A673 (cell line): ENCODE data around the gene ZNF729. TPM values are rescaled to one million over a fixed set of nuclear protein-coding genes. Genes with fewer than 3 reads are reported as not detected.

Experiments used
- BruUV-seq: library from RNA; stranded (reverse); fragments of 400-500 nt; replicated peaks from 2 replicates; lab custom pipeline; 2021; lab: Mats Ljungman, UMichigan
- CTCF ChIA-PET: fragments of 300-600 bp; sonication (Branson Sonifier 250); formaldehyde crosslinking; loops from one replicate; lab custom pipeline; 2022; ENCODE audit warnings: antibody characterized with exemption; lab: Charles Lee
- POLR2A ChIA-PET: fragments of 300-600 bp; sonication (Branson Sonifier 250); formaldehyde crosslinking; loops from one replicate; lab custom pipeline; 2022; ENCODE audit warnings: antibody characterized with exemption; ENCODE audit not compliant: low non-redundant PET; lab: Charles Lee
- DNase-seq: peaks from one replicate; pipeline ENCODE4 v3.0.0-alpha.2; 2015; ENCODE audit warnings: low spot score
- H3K27ac ChIP-seq: fragments of 200-600 bp; sonication (generic); 2 replicates; pipeline ENCODE4 v1.5.1; 2016; ENCODE audit warnings: mixed run types, low read depth, mild to moderate bottlenecking, mixed read lengths, antibody characterized with exemption, low read length; ENCODE audit not compliant: poor library complexity, severe bottlenecking
- H3K27me3 ChIP-seq: fragments of 200-600 bp; sonication (generic); replicated peaks from 2 replicates; pipeline ENCODE4 v1.6.1; 2017; ENCODE audit warnings: mixed run types, low read depth, mild to moderate bottlenecking, mixed read lengths, antibody characterized with exemption, low read length; ENCODE audit not compliant: insufficient read depth, poor library complexity
- H3K36me3 ChIP-seq: fragments of 200-600 bp; sonication (generic); 2 replicates; pipeline ENCODE4 v1.6.1; 2016; ENCODE audit warnings: mixed run types, mild to moderate bottlenecking, mixed read lengths, antibody characterized with exemption, low read length; ENCODE audit not compliant: insufficient read depth, poor library complexity, severe bottlenecking
- H3K4me1 ChIP-seq: fragments of 200-600 bp; sonication (generic); 2 replicates; pipeline ENCODE4 v1.6.1; 2017; ENCODE audit warnings: mixed run types, mild to moderate bottlenecking, mixed read lengths, antibody characterized with exemption, low read length; ENCODE audit not compliant: insufficient read depth, poor library complexity, severe bottlenecking
- H3K4me3 ChIP-seq: fragments of 200-600 bp; sonication (generic); 2 replicates; pipeline ENCODE4 v1.5.1; 2016; ENCODE audit warnings: low read depth, mixed run types, mild to moderate bottlenecking, mixed read lengths, low read length; ENCODE audit not compliant: poor library complexity, severe bottlenecking
- H3K9me3 ChIP-seq: fragments of 200-600 bp; sonication (generic); 2 replicates; pipeline ENCODE4 v1.6.1; 2016; ENCODE audit warnings: mixed run types, low read depth, mild to moderate bottlenecking, mixed read lengths, antibody characterized with exemption, low read length; ENCODE audit not compliant: poor library complexity, severe bottlenecking
- EZH2 ChIP-seq: fragments of 200-600 bp; sonication (generic); IDR thresholded peaks from 2 replicates; pipeline ENCODE4 v1.6.1; 2017; ENCODE audit warnings: borderline replicate concordance, low read depth, mild to moderate bottlenecking, mixed read lengths, antibody characterized with exemption, low read length; ENCODE audit not compliant: poor library complexity, severe bottlenecking
- intact Hi-C: fragments of 100-400 bp; cut with micrococcal nuclease; formaldehyde crosslinking; loops from one replicate; pipeline ENCODE4 v1.10.0; 2022; ENCODE audit not compliant: unreplicated experiment
- total RNA-seq: library from RNA; stranded (reverse); gene quantifications from 2 replicates; pipeline ENCODE4 v1.2.3, GENCODE V29; 2021
- TF ChIP-seq, protein P1 (sequence below): fragments of 300-800, 200-600 bp; sonication (generic); conservative IDR thresholded peaks from 2 replicates; pipeline ENCODE4 v1.5.1; 2017; ENCODE audit warnings: low read depth, mild to moderate bottlenecking, antibody characterized with exemption, low read length, moderate library complexity, mixed read lengths

The ZNF729 gene
- total RNA-seq, 1 experiment from 2014 or later = not detected

DNA sequence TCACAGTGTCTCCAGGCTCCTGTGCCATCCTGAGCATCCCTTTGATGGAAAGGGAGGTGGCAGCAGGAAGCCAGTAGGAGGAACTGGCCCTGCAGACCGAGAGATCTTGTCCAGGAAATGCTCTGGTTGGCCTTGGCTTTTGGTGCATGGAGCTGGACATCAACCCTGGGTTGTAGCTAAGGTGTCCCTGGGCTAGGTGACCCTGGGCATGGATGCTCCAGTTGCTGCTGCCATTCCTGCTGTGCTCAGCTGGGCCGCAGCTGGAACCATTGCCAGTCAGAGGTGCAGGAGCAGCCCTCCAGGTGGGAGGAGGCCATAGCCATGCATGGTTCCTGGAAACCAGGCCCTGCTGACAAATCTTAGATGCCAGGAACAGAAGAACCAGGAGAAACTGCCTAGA, 68.4 kb downstream of the ZNF729 start:
- Histone ChIP-seq H3K27me3 (no peaks in the 10 kb centered on the region), H3K27ac (no peak overlapping the region), H3K9me3 (no peaks in the 10 kb centered on the region), H3K4me1 (no peaks in the 10 kb centered on the region), H3K36me3 (no peaks in the 10 kb centered on the region), H3K4me3 (no peak overlapping the region)
- ChIA-PET POLR2A (no interaction called here), CTCF (no interaction called here)
- no TSS peak for BruUV-seq
- intact Hi-C loops = no loop called here
- DNase-seq = no peak
- TF ChIP-seq, protein P1, sequence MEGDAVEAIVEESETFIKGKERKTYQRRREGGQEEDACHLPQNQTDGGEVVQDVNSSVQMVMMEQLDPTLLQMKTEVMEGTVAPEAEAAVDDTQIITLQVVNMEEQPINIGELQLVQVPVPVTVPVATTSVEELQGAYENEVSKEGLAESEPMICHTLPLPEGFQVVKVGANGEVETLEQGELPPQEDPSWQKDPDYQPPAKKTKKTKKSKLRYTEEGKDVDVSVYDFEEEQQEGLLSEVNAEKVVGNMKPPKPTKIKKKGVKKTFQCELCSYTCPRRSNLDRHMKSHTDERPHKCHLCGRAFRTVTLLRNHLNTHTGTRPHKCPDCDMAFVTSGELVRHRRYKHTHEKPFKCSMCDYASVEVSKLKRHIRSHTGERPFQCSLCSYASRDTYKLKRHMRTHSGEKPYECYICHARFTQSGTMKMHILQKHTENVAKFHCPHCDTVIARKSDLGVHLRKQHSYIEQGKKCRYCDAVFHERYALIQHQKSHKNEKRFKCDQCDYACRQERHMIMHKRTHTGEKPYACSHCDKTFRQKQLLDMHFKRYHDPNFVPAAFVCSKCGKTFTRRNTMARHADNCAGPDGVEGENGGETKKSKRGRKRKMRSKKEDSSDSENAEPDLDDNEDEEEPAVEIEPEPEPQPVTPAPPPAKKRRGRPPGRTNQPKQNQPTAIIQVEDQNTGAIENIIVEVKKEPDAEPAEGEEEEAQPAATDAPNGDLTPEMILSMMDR = no peak
- no peak for TF ChIP-seq EZH2

Other genes with a start within 250 kb of the ZNF729 start
- gene ZNF257, start 234.0 kb upstream of the ZNF729 start, total RNA-seq = not detected in 2 replicates
- not detected in 2 replicates for gene ZNF676, start 89.5 kb upstream of the ZNF729 start, total RNA-seq
- not detected in 2 replicates for gene ZNF98, start 135.9 kb downstream of the ZNF729 start, total RNA-seq